ENCODE measurements around the gene BRINP2.

The BRINP2 gene

GRCh38 chr1:177170756-177171535 is at the start of gene BRINP2:
TSS of gene BRINP2 (plus strand) at chr1:177170958. CDS start at chr1:177229877, 58,919 bp downstream.
- DNase-seq, result peak; percentile 51

GRCh38 chr1:177122461-177123251 is 48.1 kb upstream of the BRINP2 start:
- peak; percentile 95 for DNase-seq

GRCh38 chr1:177124577-177125278 is 46.0 kb upstream of the BRINP2 start:
- no peak for DNase-seq

GRCh38 chr1:177126267-177126666 is 44.5 kb upstream of the BRINP2 start:
- DNase-seq, result no peak

GRCh38 chr1:177128665-177129281 is 42.0 kb upstream of the BRINP2 start:
- DNase-seq, result no peak

- peak; percentile 3 for DNase-seq
Measured at GRCh38 chr1:177130451-177130945, 40.3 kb upstream of the BRINP2 start.

GRCh38 chr1:177131723-177132122 is 39.0 kb upstream of the BRINP2 start:
- no peak for DNase-seq

- DNase-seq, result no peak
Measured at GRCh38 chr1:177132141-177132540, 38.6 kb upstream of the BRINP2 start.

GRCh38 chr1:177133977-177134538 is 36.7 kb upstream of the BRINP2 start:
- no peak for DNase-seq

- no peak for DNase-seq
Measured at GRCh38 chr1:177135250-177135649, 35.5 kb upstream of the BRINP2 start.

GRCh38 chr1:177137814-177138213 is 32.9 kb upstream of the BRINP2 start:
- peak; percentile 21 for DNase-seq

- no peak for DNase-seq
Measured at GRCh38 chr1:177138347-177138746, 32.4 kb upstream of the BRINP2 start.

- no peak for DNase-seq
Measured at GRCh38 chr1:177142010-177142409, 28.7 kb upstream of the BRINP2 start.

GRCh38 chr1:177142791-177143271 is 27.9 kb upstream of the BRINP2 start:
- no peak for DNase-seq

GRCh38 chr1:177145106-177146070 is 25.4 kb upstream of the BRINP2 start:
- DNase-seq, result no peak

GRCh38 chr1:177146499-177146898 is 24.3 kb upstream of the BRINP2 start:
- no peak for DNase-seq

- no peak for DNase-seq
Measured at GRCh38 chr1:177162243-177162642, 8.5 kb upstream of the BRINP2 start.

GRCh38 chr1:177163844-177164379 is 6.8 kb upstream of the BRINP2 start:
- no peak for DNase-seq

GRCh38 chr1:177164380-177165068 is 6.2 kb upstream of the BRINP2 start, which contains the start of gene ASTN1:
TSS of gene ASTN1 (minus strand) at chr1:177164712. CDS start at chr1:177164676, 36 bp downstream.
- no peak for DNase-seq

- DNase-seq, result no peak
Measured at GRCh38 chr1:177165069-177165439, 5.7 kb upstream of the BRINP2 start.
